A549 (cell line): Measurements from ENCODE around the gene PCGF3. TPM values are rescaled to one million over a fixed set of nuclear protein-coding genes. Genes with fewer than 3 reads are reported as not detected.

Experiments
- ATAC-seq, 2 experiments: fragments of 200-7000 bp in 1 of 2; fragments of >200 bp in 1 of 2; cut with Nextera tagmentation in 1 of 2; cut with Tn5 transposase in 1 of 2; 3 replicates each; pipeline versions ENCODE4 v1.8.0 to v1.9.1; 2018 to 2020; ENCODE audit warnings: mild to moderate bottlenecking in 1 of 2, moderate library complexity in 1 of 2
- CTCF ChIA-PET: fragments of 300-600 bp; sonication (Branson Sonifier 250); formaldehyde crosslinking; extraction: SDS; loops from one replicate; lab custom pipeline; 2021; ENCODE audit warnings: antibody characterized with exemption, inconsistent platforms; lab: Yijun Ruan, JAX
- POLR2A ChIA-PET: fragments of 350-600 bp; formaldehyde crosslinking; extraction: SDS; loops from one replicate; lab custom pipeline; 2021; ENCODE audit warnings: antibody characterized with exemption, inconsistent platforms; lab: Yijun Ruan, JAX
- DNase-seq, 2 experiments: peaks; one replicate each; pipeline versions ENCODE4 v3.0.0 to v3.0.0-alpha.2; 2011 to 2016; ENCODE audit warnings: low read depth in 1 of 2, low spot score in 1 of 2
- FAIRE-seq: peaks from 2 replicates; lab custom pipeline; 2011; peaks lifted over from hg19 to GRCh38; lab: Jason Lieb, UNC
- H3K27ac ChIP-seq, 2 experiments: fragments of >200 bp; sonication (Bioruptor Twin); formaldehyde crosslinking; 3 replicates each; pipeline ENCODE4 v1.5.1; 2016 to 2017
- H3K4me1 ChIP-seq: fragments of >200 bp; sonication (Bioruptor Twin); formaldehyde crosslinking; 3 replicates; pipeline ENCODE4 v1.6.1; 2016
- H3K4me2 ChIP-seq: fragments of >200 bp; sonication (Bioruptor Twin); formaldehyde crosslinking; 3 replicates; pipeline ENCODE4 v1.6.1; 2016
- H3K4me3 ChIP-seq: fragments of >200 bp; sonication (Bioruptor Twin); formaldehyde crosslinking; 3 replicates; pipeline ENCODE4 v1.5.1; 2016
- H3K9me3 ChIP-seq: fragments of >200 bp; sonication (Bioruptor Twin); formaldehyde crosslinking; 3 replicates; pipeline ENCODE4 v1.6.1; 2016
- ATOH8 ChIP-seq: fragments of 250-450 bp; sonication (Bioruptor Pico); IDR thresholded peaks from 2 replicates; pipeline ENCODE4 v1.5.0; 2020; ENCODE audit warnings: low read depth, mild to moderate bottlenecking, moderate library complexity
- BCL3 ChIP-seq: fragments of >200 bp; sonication (Bioruptor Twin); formaldehyde crosslinking; IDR thresholded peaks from 3 replicates; pipeline ENCODE4 v1.6.1; 2016
- CBX2 ChIP-seq: fragments of 200-600 bp; sonication (generic); IDR thresholded peaks from 2 replicates; pipeline ENCODE4 v1.6.1; 2016; ENCODE audit warnings: low read depth, mild to moderate bottlenecking, borderline replicate concordance
- E2F6 ChIP-seq: IDR thresholded peaks from 2 replicates; pipeline ENCODE4 v1.6.1; 2012; ENCODE audit warnings: low read depth, borderline replicate concordance
- EP300 ChIP-seq, 2 experiments: fragments of >200 bp; sonication (Bioruptor Twin); formaldehyde crosslinking; IDR thresholded peaks; 2 replicates in 1 of 2; 3 replicates in 1 of 2; pipeline ENCODE4 v1.6.1; 2016 to 2017
- ESRRA ChIP-seq: fragments of 150-350 bp; IDR thresholded peaks from 2 replicates; pipeline ENCODE4 v1.6.1; 2014; ENCODE audit warnings: mild to moderate bottlenecking, low read length, borderline replicate concordance
- FOSL2 ChIP-seq, 2 experiments: fragments of 450-650 bp in 1 of 2; fragments of >200 bp in 1 of 2; sonication (Bioruptor Twin) in 1 of 2; formaldehyde crosslinking; IDR thresholded peaks; 2 replicates each; pipeline versions ENCODE4 v1.5.0 to v1.6.1; 2016 to 2020; ENCODE audit warnings: mild to moderate bottlenecking in 1 of 2, moderate library complexity in 1 of 2
- FOXS1 ChIP-seq: fragments of 250-450 bp; sonication (Bioruptor Pico); IDR thresholded peaks from 2 replicates; pipeline ENCODE4 v1.5.0; 2020; ENCODE audit warnings: mild to moderate bottlenecking, moderate library complexity
- HDAC2 ChIP-seq: fragments of 200-600 bp; sonication (generic); IDR thresholded peaks from 2 replicates; pipeline ENCODE4 v1.6.1; 2016
- HEYL ChIP-seq: fragments of 250-450 bp; sonication (Bioruptor Pico); IDR thresholded peaks from 2 replicates; pipeline ENCODE4 v1.8.0; 2021; ENCODE audit warnings: mild to moderate bottlenecking, moderate library complexity
- HMGXB4 ChIP-seq: fragments of 250-450 bp; sonication (Bioruptor Pico); IDR thresholded peaks from 2 replicates; pipeline ENCODE4 v1.5.0; 2021; ENCODE audit warnings: mild to moderate bottlenecking, moderate library complexity, borderline replicate concordance
- KDM5A ChIP-seq: fragments of 200-600 bp; sonication (generic); IDR thresholded peaks from 2 replicates; pipeline ENCODE4 v1.6.1; 2016; ENCODE audit warnings: antibody characterized with exemption, mild to moderate bottlenecking
- MAX ChIP-seq: IDR thresholded peaks from 2 replicates; pipeline ENCODE4 v1.6.1; 2012
- POLR2A ChIP-seq: IDR thresholded peaks from 2 replicates; pipeline ENCODE4 v1.6.1; 2012; ENCODE audit warnings: mild to moderate bottlenecking, low read length
- RARB ChIP-seq: fragments of 250-450 bp; sonication (Bioruptor Pico); IDR thresholded peaks from 2 replicates; pipeline ENCODE4 v1.8.0; 2021; ENCODE audit warnings: mild to moderate bottlenecking, moderate library complexity
- RNF2 ChIP-seq: fragments of 200-600 bp; sonication (generic); IDR thresholded peaks from 2 replicates; pipeline ENCODE4 v1.6.1; 2016; ENCODE audit warnings: low read depth, mild to moderate bottlenecking, antibody characterized with exemption, moderate library complexity, borderline replicate concordance
- USF2 ChIP-seq: fragments of 450-650 bp; IDR thresholded peaks from 2 replicates; pipeline ENCODE4 v1.6.1; 2014; ENCODE audit warnings: antibody characterized with exemption
- ZFP36 ChIP-seq: fragments of 450-650 bp; IDR thresholded peaks from 2 replicates; pipeline ENCODE4 v1.6.1; 2014; ENCODE audit warnings: borderline replicate concordance; ENCODE audit not compliant: partially characterized antibody
- WGBS: methylation state at CpG from one replicate; pipeline ENCODE4 v1.1.6; 2017; ENCODE audit errors: missing lambda C conversion rate; 5-methylcytosine and 5-hydroxymethylcytosine counted together
- polyA plus RNA-seq, 4 experiments: library from polyadenylated mRNA; depleted of rRNA in 3 of 4; stranded (reverse); fragments of >200 nt; fragmentation: RNase III in 1 of 4; extraction: RNeasy Plus Mini Kit Qiagen cat#74134 plus additional on column Dnase treatment in 1 of 4; gene quantifications; 2 replicates in 3 of 4; 3 replicates in 1 of 4; pipeline ENCODE4 v1.2.3, GENCODE V29; 2011 to 2017
- TF ChIP-seq, protein P1 (sequence below): fragments of >200 bp; sonication (Bioruptor Twin); formaldehyde crosslinking; IDR thresholded peaks from 3 replicates; pipeline ENCODE4 v1.5.1; 2016

PCGF3 gene
- polyA plus RNA-seq, 2 of the 4 experiments (the other 2 are of a cell fraction) = 15.9 to 21.0 TPM

DNA sequence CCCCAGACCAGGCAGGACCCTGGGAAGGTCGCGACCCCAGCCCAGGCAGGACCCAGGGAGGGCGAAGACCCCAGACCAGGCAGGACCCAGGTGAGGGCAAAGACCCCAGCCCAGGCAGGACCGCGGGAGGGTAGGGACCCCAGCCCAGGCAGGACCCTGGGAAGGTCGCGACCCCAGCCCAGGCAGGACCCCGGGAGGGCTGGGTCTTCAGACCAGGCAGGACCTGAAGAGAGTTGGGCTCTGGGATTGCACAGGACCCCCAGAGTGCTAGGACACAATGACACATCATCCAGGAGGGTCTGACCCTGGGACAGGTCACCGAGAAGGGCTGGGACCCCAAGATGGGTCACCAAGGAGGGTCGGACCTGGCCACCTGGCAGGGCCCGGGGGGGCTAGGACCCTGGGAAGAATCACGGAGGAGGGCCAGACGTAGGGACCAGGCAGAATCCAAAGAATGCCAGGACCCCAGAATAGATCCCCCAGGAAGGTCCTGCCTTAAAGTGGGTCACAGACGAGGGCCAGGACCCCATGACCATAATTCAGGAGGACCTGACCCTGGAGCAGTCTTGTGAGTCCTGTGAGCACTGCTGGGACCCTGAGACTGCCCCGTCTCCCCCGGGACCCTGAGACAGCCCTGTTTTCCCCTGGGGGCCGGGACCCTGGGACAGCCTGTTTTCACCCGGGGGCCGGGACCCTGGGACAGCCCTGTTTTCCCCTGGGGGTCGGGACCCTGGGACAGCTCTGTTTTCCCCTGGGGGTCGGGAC lies 1.4 kb downstream of the PCGF3 start:
- peak overlapping the region; percentile 8 to 98; a peak in 3 of 6 replicates for H3K27ac ChIP-seq
- H3K4me2 ChIP-seq = peak overlapping the region; percentile 83
- WGBS = 74% methylated on average over 7 of the region's 21 CpGs
- H3K4me1 ChIP-seq = peaks cover 8% of the 10 kb centered on the region; the same call in 2 of the 3 replicates
- no peak for ATAC-seq
- TF ChIP-seq RARB (CRISPR knock-in tag) (no peak), ATOH8 (CRISPR knock-in tag) (no peak), EP300 (IDR thresholded peaks at IDR 0.05) (no peak), FOSL2 (IDR thresholded peaks at IDR 0.05) (no peak), FOSL2 (CRISPR knock-in tag; IDR thresholded peaks at IDR 0.05) (no peak), ESRRA (no peak), BCL3 (no peak), ZFP36 (no peak), POLR2A (no peak), CBX2 (no peak), HDAC2 (no peak), KDM5A (no peak), MAX (no peak), USF2 (no peak)
- TF ChIP-seq, protein P1, sequence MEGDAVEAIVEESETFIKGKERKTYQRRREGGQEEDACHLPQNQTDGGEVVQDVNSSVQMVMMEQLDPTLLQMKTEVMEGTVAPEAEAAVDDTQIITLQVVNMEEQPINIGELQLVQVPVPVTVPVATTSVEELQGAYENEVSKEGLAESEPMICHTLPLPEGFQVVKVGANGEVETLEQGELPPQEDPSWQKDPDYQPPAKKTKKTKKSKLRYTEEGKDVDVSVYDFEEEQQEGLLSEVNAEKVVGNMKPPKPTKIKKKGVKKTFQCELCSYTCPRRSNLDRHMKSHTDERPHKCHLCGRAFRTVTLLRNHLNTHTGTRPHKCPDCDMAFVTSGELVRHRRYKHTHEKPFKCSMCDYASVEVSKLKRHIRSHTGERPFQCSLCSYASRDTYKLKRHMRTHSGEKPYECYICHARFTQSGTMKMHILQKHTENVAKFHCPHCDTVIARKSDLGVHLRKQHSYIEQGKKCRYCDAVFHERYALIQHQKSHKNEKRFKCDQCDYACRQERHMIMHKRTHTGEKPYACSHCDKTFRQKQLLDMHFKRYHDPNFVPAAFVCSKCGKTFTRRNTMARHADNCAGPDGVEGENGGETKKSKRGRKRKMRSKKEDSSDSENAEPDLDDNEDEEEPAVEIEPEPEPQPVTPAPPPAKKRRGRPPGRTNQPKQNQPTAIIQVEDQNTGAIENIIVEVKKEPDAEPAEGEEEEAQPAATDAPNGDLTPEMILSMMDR = no peak
- ChIA-PET CTCF (no interaction called here), POLR2A (no interaction called here)
- H3K9me3 ChIP-seq = no peaks in the 10 kb centered on the region
- H3K4me3 ChIP-seq = peak overlapping the region; percentile 99
- FAIRE-seq = no peak
- no peak for DNase-seq

- Histone ChIP-seq H3K4me2 (no peak overlapping the region), H3K4me3 (no peak overlapping the region)
- TF ChIP-seq HEYL (CRISPR knock-in tag) (no peak), E2F6 (no peak), RNF2 (no peak), FOXS1 (CRISPR knock-in tag) (no peak), ATOH8 (CRISPR knock-in tag) (no peak), HMGXB4 (CRISPR knock-in tag) (no peak), KDM5A (no peak), FOSL2 (IDR thresholded peaks at IDR 0.05) (no peak), FOSL2 (CRISPR knock-in tag; IDR thresholded peaks at IDR 0.05) (no peak), EP300 (IDR thresholded peaks at IDR 0.05) (no peak)
- TF ChIP-seq, all 56 proteins: peak for 0
- Histone ChIP-seq H3K4me1 (peaks cover 8% of the 10 kb centered on the region; the same call in 2 of the 3 replicates), H3K9me3 (no peaks in the 10 kb centered on the region), H3K27ac (no peak overlapping the region)
- CTCF ChIA-PET = interaction anchor here (1.0 kb wide), 1 partner anchor 34 kb away, joined by 4 read pairs; no protein-coding TSS in a partner anchor
- ATAC-seq (no peak), DNase-seq (no peak), FAIRE-seq (no peak)
- WGBS = no CpG with 5 or more reads among the region's 11 CpGs
- POLR2A ChIA-PET = no interaction called here
These were observed 2.4 kb downstream of the PCGF3 start for GRCh38 chr4:707929-708630.
